Ovary (tissue), 3 donors: ENCODE data around the gene CSNK2A2.

ENCODE experiments used
- EP300 ChIP-seq: sonication (generic); formaldehyde crosslinking; IDR thresholded peaks from one replicate; pipeline ENCODE4 v1.6.1; 2017; ENCODE audit warnings: antibody characterized with exemption
- TF ChIP-seq, protein P1 (sequence below), 3 donors: fragments of 450-650 bp in 2 of 3; fragments of 200-600 bp in 1 of 3; IDR thresholded peaks; one replicate each; pipeline versions ENCODE4 v1.5.1 to v1.8.0; 2016 to 2022; ENCODE audit warnings: antibody characterized with exemption in 3 of 3, mild to moderate bottlenecking in 1 of 3
- donor health status: DM: no; HTN: no; CAD: no.

- no peak for TF ChIP-seq EP300
- TF ChIP-seq, protein P1, sequence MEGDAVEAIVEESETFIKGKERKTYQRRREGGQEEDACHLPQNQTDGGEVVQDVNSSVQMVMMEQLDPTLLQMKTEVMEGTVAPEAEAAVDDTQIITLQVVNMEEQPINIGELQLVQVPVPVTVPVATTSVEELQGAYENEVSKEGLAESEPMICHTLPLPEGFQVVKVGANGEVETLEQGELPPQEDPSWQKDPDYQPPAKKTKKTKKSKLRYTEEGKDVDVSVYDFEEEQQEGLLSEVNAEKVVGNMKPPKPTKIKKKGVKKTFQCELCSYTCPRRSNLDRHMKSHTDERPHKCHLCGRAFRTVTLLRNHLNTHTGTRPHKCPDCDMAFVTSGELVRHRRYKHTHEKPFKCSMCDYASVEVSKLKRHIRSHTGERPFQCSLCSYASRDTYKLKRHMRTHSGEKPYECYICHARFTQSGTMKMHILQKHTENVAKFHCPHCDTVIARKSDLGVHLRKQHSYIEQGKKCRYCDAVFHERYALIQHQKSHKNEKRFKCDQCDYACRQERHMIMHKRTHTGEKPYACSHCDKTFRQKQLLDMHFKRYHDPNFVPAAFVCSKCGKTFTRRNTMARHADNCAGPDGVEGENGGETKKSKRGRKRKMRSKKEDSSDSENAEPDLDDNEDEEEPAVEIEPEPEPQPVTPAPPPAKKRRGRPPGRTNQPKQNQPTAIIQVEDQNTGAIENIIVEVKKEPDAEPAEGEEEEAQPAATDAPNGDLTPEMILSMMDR (IDR thresholded peaks at IDR 0.05), result no peak
These were observed 76.8 kb downstream of the CSNK2A2 start for GRCh38 chr16:58121132-58121531.
